ENCODE measurements around the gene C2orf76. TPM values are rescaled to one million over a fixed set of nuclear protein-coding genes. Genes with fewer than 3 reads are reported as not detected.

Gene C2orf76
- total and polyA plus RNA-seq, 2 of the 4 experiments (the other 2 are of a cell fraction) = 10.6 to 12.6 TPM

GRCh38 chr2:119290859-119291587 is 75.6 kb downstream of the C2orf76 start:
- Histone ChIP-seq H3K79me1 (ENCODE audit: low read depth in 1 of 2, low read length in 2 of 2) (no peaks in the 10 kb centered on the region), H2AK5ac (ENCODE audit: low read depth, low read length) (no peak overlapping the region), H3K27me3 (ENCODE audit: control insufficient read depth, insufficient read depth, low read length) (no peaks in the 10 kb centered on the region; the same call in 1 of the 2 replicates), H3K23ac (ENCODE audit: low read depth, low read length) (no peak overlapping the region), H3K9me3 (ENCODE audit: control insufficient read depth, insufficient read depth, low read length) (no peaks in the 10 kb centered on the region), H3K27ac (ENCODE audit: insufficient read depth, low read length) (no peak overlapping the region), H3K4me2 (ENCODE audit: low read depth, low read length) (no peak overlapping the region), H3K56ac (ENCODE audit: extremely low read depth, insufficient read depth, low read length) (no peak overlapping the region), H2BK20ac (ENCODE audit: low read depth, low read length) (no peak overlapping the region), H2BK5ac (ENCODE audit: low read depth, low read length, poor library complexity, severe bottlenecking) (no peak overlapping the region), H3K36me3 (ENCODE audit: control insufficient read depth, insufficient read depth, low read length) (no peaks in the 10 kb centered on the region), H3K9ac (ENCODE audit: low read depth, low read length) (no peak overlapping the region), H4K8ac (ENCODE audit: low read depth in 2 of 2, low read length in 2 of 2) (no peak overlapping the region), H2BK15ac (ENCODE audit: low read depth, low read length) (no peak overlapping the region), H3K14ac (replicated peaks; ENCODE audit: low read depth, low read length) (no peak overlapping the region), H4K91ac (ENCODE audit: insufficient read depth, low read depth, low read length) (no peak overlapping the region), H2AFZ (replicated peaks; ENCODE audit: low read length, poor library complexity) (peak overlapping the region; percentile 80), H2AK9ac (replicated peaks; ENCODE audit: low read depth, low read length, poor library complexity) (peak overlapping the region; percentile 80), H3K4me3 (ENCODE audit: insufficient read depth, low read depth, low read length) (no peak overlapping the region), H3K4ac (ENCODE audit: low read depth, low read length) (no peak overlapping the region), H4K5ac (ENCODE audit: low read depth, low read length) (no peak overlapping the region), H3K9me1 (ENCODE audit: insufficient read depth, low read length) (no peaks in the 10 kb centered on the region), H3K18ac (ENCODE audit: low read depth, low read length) (no peak overlapping the region), H4K20me1 (ENCODE audit: insufficient read depth, low read length) (no peaks in the 10 kb centered on the region), H3K4me1 (ENCODE audit: control insufficient read depth, insufficient read depth, low read length) (no peaks in the 10 kb centered on the region), H2BK120ac (ENCODE audit: low read depth, low read length) (no peak overlapping the region)
- ATAC-seq (ENCODE audit: low read depth) (peak; percentile 92), DNase-seq (peak; percentile 61)
- CTCF ChIA-PET = interaction anchor here (0.6 to 2.2 kb wide), 11 partner anchors 10 to 408 kb away, joined by 3 to 12 read pairs (median 5); no protein-coding TSS in a partner anchor
- in situ Hi-C loops (cut with MboI; ENCODE audit: low sequenced_read_pairs) = no loop called here
- dilution Hi-C loops (cut with HindIII; ENCODE audit: low sequenced_read_pairs, unreplicated experiment) = no loop called here
- 13% methylated on average over 3 of the region's 15 CpGs; no CpG with 5 or more reads in 1 of the 2 experiments for WGBS, 2 experiments (ENCODE audit: extremely low coverage in 2 of 2, insufficient read length in 1 of 2)
- intact Hi-C loops (cut with micrococcal nuclease) = loop anchor here (1.0 kb wide), 4 partner anchors 72 to 409 kb away; no protein-coding TSS in a partner anchor
- BruUV-seq (replicated peaks) = no TSS peak
- POLR2A ChIA-PET (ENCODE audit: unreplicated experiment) = no interaction called here
- no peak for TF ChIP-seq BHLHE40 (IDR thresholded peaks at IDR 0.05; ENCODE audit: low read depth, low read length)
- peak; percentile 95 for TF ChIP-seq RAD21 (IDR thresholded peaks at IDR 0.05; ENCODE audit: low read length)
- no peak for TF ChIP-seq MXI1 (IDR thresholded peaks at IDR 0.05; ENCODE audit: borderline replicate concordance, low read depth, low read length)
- TF ChIP-seq CEBPB (IDR thresholded peaks at IDR 0.05; ENCODE audit: low read depth, low read length) = no peak
- no peak for TF ChIP-seq MAZ (IDR thresholded peaks at IDR 0.05; ENCODE audit: borderline replicate concordance, low read depth, low read length)
- no peak for TF ChIP-seq RFX5 (IDR thresholded peaks at IDR 0.05; ENCODE audit: low read depth, low read length)
- no peak for TF ChIP-seq MAFK (IDR thresholded peaks at IDR 0.05; ENCODE audit: low read depth, low read length)
- TF ChIP-seq NFE2L2 (IDR thresholded peaks at IDR 0.05; ENCODE audit: low read depth, low read length) = no peak
- no peak for TF ChIP-seq CHD1 (IDR thresholded peaks at IDR 0.05; ENCODE audit: low read depth, low read length)
- no peak for TF ChIP-seq ELK1 (IDR thresholded peaks at IDR 0.05; ENCODE audit: borderline replicate concordance, low read depth, low read length)
- TF ChIP-seq RCOR1 (IDR thresholded peaks at IDR 0.05; ENCODE audit: insufficient replicate concordance, low read length) = no peak
- TF ChIP-seq SMC3 (IDR thresholded peaks at IDR 0.05; ENCODE audit: low read depth, low read length) = peak; percentile 96
- TF ChIP-seq CTCF (conservative IDR thresholded peaks at IDR 0.05; ENCODE audit: low read depth, low read length) = peak; percentile 90
- no peak for TF ChIP-seq FOS (IDR thresholded peaks at IDR 0.05; ENCODE audit: low read depth, low read length)
- TF ChIP-seq USF2 (IDR thresholded peaks at IDR 0.05; ENCODE audit: low read depth, low read length) = no peak
